HG02798 (cell line): ENCODE results near the gene SNX11.
A peak's percentile ranks its signal among the peaks of the same experiment; 100 is the strongest.

ENCODE experiments used
- ATAC-seq: cut with Tn5 transposase; IDR thresholded peaks from one replicate; pipeline ENCODE4 v1.9.1; 2021; ENCODE audit warnings: mild to moderate bottlenecking; ENCODE audit not compliant: unreplicated experiment, poor library complexity

Gene SNX11

GRCh38 chr17:48093341-48094045 lies 14.1 kb upstream of the SNX11 start:
- ATAC-seq, result no peak

GRCh38 chr17:48095611-48096010 lies 12.0 kb upstream of the SNX11 start:
- no peak for ATAC-seq

- no peak for ATAC-seq
Measured at GRCh38 chr17:48100160-48100559, 7.4 kb upstream of the SNX11 start.

- no peak for ATAC-seq
Measured at GRCh38 chr17:48100591-48101011, 7.0 kb upstream of the SNX11 start.

GRCh38 chr17:48101012-48101720 lies 6.4 kb upstream of the SNX11 start, which contains the start of gene CBX1:
Gene CBX1 (minus strand): TSS chr17:48101478. CDS start chr17:48077004, 24,474 bp downstream.
- ATAC-seq, result peak; percentile 91

GRCh38 chr17:48102043-48102750 lies 5.4 kb upstream of the SNX11 start:
- no peak for ATAC-seq

- no peak for ATAC-seq
Measured at GRCh38 chr17:48102798-48103715, 4.5 kb upstream of the SNX11 start.

GRCh38 chr17:48104440-48104839 lies 3.1 kb upstream of the SNX11 start:
- ATAC-seq, result no peak

GRCh38 chr17:48106802-48107136 lies 797 bp upstream of the SNX11 start:
- ATAC-seq, result no peak

GRCh38 chr17:48110761-48111160 lies 3.2 kb downstream of the SNX11 start:
- ATAC-seq, result no peak

GRCh38 chr17:48111937-48112241 lies 4.3 kb downstream of the SNX11 start:
- no peak for ATAC-seq

- ATAC-seq, result peak; percentile 34
Measured at GRCh38 chr17:48113201-48113676, 5.7 kb downstream of the SNX11 start.

- ATAC-seq, result no peak
Measured at GRCh38 chr17:48121923-48122664, 14.5 kb downstream of the SNX11 start.

- ATAC-seq, result no peak
Measured at GRCh38 chr17:48122665-48123045, 15.1 kb downstream of the SNX11 start.

- no peak for ATAC-seq
Measured at GRCh38 chr17:48123111-48123510, 15.5 kb downstream of the SNX11 start.

- ATAC-seq, result no peak
Measured at GRCh38 chr17:48123776-48124388, 16.3 kb downstream of the SNX11 start.

GRCh38 chr17:48125829-48126531 lies 18.4 kb downstream of the SNX11 start:
- ATAC-seq, result no peak

- no peak for ATAC-seq
Measured at GRCh38 chr17:48126532-48126850, 18.9 kb downstream of the SNX11 start.
